IMR-90 (cell line): ENCODE data around the gene PRKAR1A. TPM values are rescaled to one million over a fixed set of nuclear protein-coding genes. Genes with fewer than 3 reads are reported as not detected.

ENCODE experiments used
- ATAC-seq: fragments of 200-7000 bp; cut with Tn5 transposase; 2 replicates; pipeline ENCODE4 v1.9.1; 2020; ENCODE audit warnings: low read depth, mild to moderate bottlenecking, moderate library complexity
- BruUV-seq: library from RNA; stranded (reverse); fragments of 400-500 nt; replicated peaks from 2 replicates; lab custom pipeline; 2021; lab: Mats Ljungman, UMichigan
- CTCF ChIA-PET: fragments of 300-600 bp; formaldehyde crosslinking; extraction: SDS; loops from one replicate; lab custom pipeline; 2021; ENCODE audit warnings: antibody characterized with exemption; lab: Yijun Ruan, JAX
- POLR2A ChIA-PET: fragments of 300-600 bp; sonication (Branson Sonifier 250); formaldehyde crosslinking; loops from one replicate; lab custom pipeline; 2022; ENCODE audit warnings: antibody characterized with exemption; ENCODE audit not compliant: unreplicated experiment; lab: Charles Lee
- DNase-seq: peaks from one replicate; pipeline ENCODE4 v3.0.0; 2013
- H2AFZ ChIP-seq: replicated peaks from 2 replicates; pipeline ENCODE3; 2013; ENCODE audit warnings: low read length, mild to moderate bottlenecking; ENCODE audit not compliant: poor library complexity
- H2AK5ac ChIP-seq: 2 replicates; pipeline ENCODE4 v1.6.1; 2013; ENCODE audit warnings: low read depth, low read length, inconsistent platforms
- H2AK9ac ChIP-seq: replicated peaks from 2 replicates; pipeline ENCODE3; 2013; ENCODE audit warnings: mild to moderate bottlenecking, low read depth, low read length, moderate library complexity; ENCODE audit not compliant: poor library complexity
- H2BK120ac ChIP-seq: 2 replicates; pipeline ENCODE4 v1.6.1; 2013; ENCODE audit warnings: low read depth, low read length, inconsistent platforms
- H2BK15ac ChIP-seq: 3 replicates; pipeline ENCODE4 v1.6.1; 2013; ENCODE audit warnings: low read depth, low read length, inconsistent platforms
- H2BK20ac ChIP-seq: 2 replicates; pipeline ENCODE4 v1.6.1; 2013; ENCODE audit warnings: low read depth, mild to moderate bottlenecking, inconsistent platforms, low read length, moderate library complexity
- H2BK5ac ChIP-seq: 2 replicates; pipeline ENCODE4 v1.6.1; 2013; ENCODE audit warnings: mild to moderate bottlenecking, low read depth, low read length, inconsistent platforms; ENCODE audit not compliant: poor library complexity, severe bottlenecking
- H3K14ac ChIP-seq: replicated peaks from 2 replicates; pipeline ENCODE4 v1.6.1; 2013; ENCODE audit warnings: low read depth, low read length, inconsistent platforms
- H3K18ac ChIP-seq: 2 replicates; pipeline ENCODE4 v1.6.1; 2013; ENCODE audit warnings: low read depth, low read length, control low read depth
- H3K23ac ChIP-seq: 2 replicates; pipeline ENCODE4 v1.6.1; 2013; ENCODE audit warnings: low read depth, low read length, inconsistent platforms
- H3K27ac ChIP-seq: 2 replicates; pipeline ENCODE4 v1.5.1; 2013; ENCODE audit warnings: mild to moderate bottlenecking, control low read depth, low read length; ENCODE audit not compliant: insufficient read depth
- H3K27me3 ChIP-seq: 2 replicates; pipeline ENCODE4 v1.6.1; 2013; ENCODE audit warnings: low read length; ENCODE audit not compliant: control insufficient read depth, insufficient read depth
- H3K36me3 ChIP-seq: 2 replicates; pipeline ENCODE4 v1.6.1; 2013; ENCODE audit warnings: low read length, mixed read lengths; ENCODE audit not compliant: control insufficient read depth, insufficient read depth
- H3K4ac ChIP-seq: 2 replicates; pipeline ENCODE4 v1.6.1; 2013; ENCODE audit warnings: low read depth, low read length, inconsistent platforms
- H3K4me1 ChIP-seq: 2 replicates; pipeline ENCODE4 v1.6.1; 2013; ENCODE audit warnings: low read length, mixed read lengths; ENCODE audit not compliant: control insufficient read depth, insufficient read depth
- H3K4me2 ChIP-seq: 2 replicates; pipeline ENCODE4 v1.6.1; 2013; ENCODE audit warnings: low read depth, mild to moderate bottlenecking, control low read depth, low read length, moderate library complexity
- H3K4me3 ChIP-seq: 2 replicates; pipeline ENCODE4 v1.5.1; 2013; ENCODE audit warnings: low read depth, mild to moderate bottlenecking, control low read depth, low read length, moderate library complexity; ENCODE audit not compliant: insufficient read depth
- H3K56ac ChIP-seq: 2 replicates; pipeline ENCODE4 v1.6.1; 2013; ENCODE audit warnings: low read length, inconsistent platforms; ENCODE audit not compliant: insufficient read depth; ENCODE audit errors: extremely low read depth
- H3K79me1 ChIP-seq, 2 experiments: 2 replicates each; pipeline ENCODE4 v1.6.1; 2013; ENCODE audit warnings: low read length in 2 of 2, inconsistent platforms in 1 of 2, low read depth in 1 of 2
- H3K9ac ChIP-seq: 2 replicates; pipeline ENCODE4 v1.6.1; 2013; ENCODE audit warnings: low read depth, low read length, control low read depth
- H3K9me1 ChIP-seq: 2 replicates; pipeline ENCODE4 v1.6.1; 2013; ENCODE audit warnings: low read length, inconsistent platforms; ENCODE audit not compliant: insufficient read depth
- H3K9me3 ChIP-seq: 2 replicates; pipeline ENCODE4 v1.6.1; 2013; ENCODE audit warnings: low read length; ENCODE audit not compliant: control insufficient read depth, insufficient read depth
- H4K20me1 ChIP-seq: 2 replicates; pipeline ENCODE4 v1.6.1; 2013; ENCODE audit warnings: low read length, inconsistent platforms; ENCODE audit not compliant: insufficient read depth
- H4K5ac ChIP-seq: 2 replicates; pipeline ENCODE4 v1.6.1; 2013; ENCODE audit warnings: mild to moderate bottlenecking, low read depth, low read length, control low read depth
- H4K8ac ChIP-seq, 2 experiments: 2 replicates each; pipeline ENCODE4 v1.6.1; 2013; ENCODE audit warnings: low read depth in 2 of 2, low read length in 2 of 2, control low read depth in 1 of 2, inconsistent platforms in 1 of 2
- H4K91ac ChIP-seq: 2 replicates; pipeline ENCODE4 v1.6.1; 2013; ENCODE audit warnings: low read depth, low read length, inconsistent platforms; ENCODE audit not compliant: insufficient read depth
- BHLHE40 ChIP-seq: fragments of 150-350 bp; IDR thresholded peaks from 2 replicates; pipeline ENCODE4 v1.6.1; 2016; ENCODE audit warnings: mild to moderate bottlenecking, low read depth, low read length
- CEBPB ChIP-seq: IDR thresholded peaks from 2 replicates; pipeline ENCODE4 v1.6.1; 2012; ENCODE audit warnings: low read depth, low read length, improper control_type of control experiment
- CHD1 ChIP-seq: IDR thresholded peaks from 2 replicates; pipeline ENCODE4 v1.6.1; 2012; ENCODE audit warnings: low read depth, low read length, improper control_type of control experiment
- CTCF ChIP-seq: conservative IDR thresholded peaks from 2 replicates; pipeline ENCODE4 v1.5.1; 2012; ENCODE audit warnings: mild to moderate bottlenecking, low read depth, low read length, improper control_type of control experiment
- ELK1 ChIP-seq: fragments of 150-350 bp; IDR thresholded peaks from 2 replicates; pipeline ENCODE4 v1.6.1; 2016; ENCODE audit warnings: low read depth, mild to moderate bottlenecking, low read length, moderate library complexity, borderline replicate concordance
- FOS ChIP-seq: fragments of 150-350 bp; IDR thresholded peaks from 2 replicates; pipeline ENCODE4 v1.6.1; 2016; ENCODE audit warnings: low read depth, low read length
- MAFK ChIP-seq: IDR thresholded peaks from 2 replicates; pipeline ENCODE4 v1.6.1; 2012; ENCODE audit warnings: low read depth, low read length, improper control_type of control experiment
- MAZ ChIP-seq: IDR thresholded peaks from 2 replicates; pipeline ENCODE4 v1.6.1; 2012; ENCODE audit warnings: low read depth, mild to moderate bottlenecking, low read length, improper control_type of control experiment, moderate library complexity, borderline replicate concordance
- MXI1 ChIP-seq: IDR thresholded peaks from 2 replicates; pipeline ENCODE4 v1.6.1; 2012; ENCODE audit warnings: low read depth, mild to moderate bottlenecking, low read length, moderate library complexity, borderline replicate concordance
- NFE2L2 ChIP-seq: fragments of 150-350 bp; IDR thresholded peaks from 2 replicates; pipeline ENCODE4 v1.6.1; 2016; ENCODE audit warnings: low read depth, mild to moderate bottlenecking, low read length
- POLR2A ChIP-seq: IDR thresholded peaks from 2 replicates; pipeline ENCODE4 v1.6.1; 2012; ENCODE audit warnings: mild to moderate bottlenecking, low read depth, low read length
- RAD21 ChIP-seq: IDR thresholded peaks from 2 replicates; pipeline ENCODE4 v1.6.1; 2012; ENCODE audit warnings: low read length, improper control_type of control experiment
- RCOR1 ChIP-seq: IDR thresholded peaks from 2 replicates; pipeline ENCODE4 v1.6.1; 2012; ENCODE audit warnings: mild to moderate bottlenecking, low read length, improper control_type of control experiment; ENCODE audit not compliant: insufficient replicate concordance
- RFX5 ChIP-seq: IDR thresholded peaks from 2 replicates; pipeline ENCODE4 v1.8.0; 2012; ENCODE audit warnings: low read depth, mild to moderate bottlenecking, low read length, moderate library complexity
- SMC3 ChIP-seq: fragments of 150-350 bp; IDR thresholded peaks from 2 replicates; pipeline ENCODE4 v1.6.1; 2016; ENCODE audit warnings: low read depth, mild to moderate bottlenecking, antibody characterized with exemption, low read length, moderate library complexity
- USF2 ChIP-seq: fragments of 150-350 bp; IDR thresholded peaks from 2 replicates; pipeline ENCODE4 v1.6.1; 2017; ENCODE audit warnings: mild to moderate bottlenecking, antibody characterized with exemption, low read length, low read depth
- dilution Hi-C: fragments of 300-500 bp; cut with HindIII; formaldehyde crosslinking; loops from one replicate; pipeline ENCODE4 v1.14.3; 2018; ENCODE audit warnings: low sequenced_read_pairs; ENCODE audit not compliant: unreplicated experiment
- in situ Hi-C: fragments of 300-500 bp; cut with MboI; formaldehyde crosslinking; loops from 3 replicates; pipeline ENCODE4 v1.14.3; 2019; ENCODE audit warnings: low sequenced_read_pairs, inconsistent platforms, mixed read lengths
- intact Hi-C: fragments of 100-400 bp; cut with micrococcal nuclease; formaldehyde crosslinking; loops from 2 replicates; pipeline ENCODE4 v1.10.0; 2022
- polyA plus RNA-seq, 3 experiments: library from polyadenylated mRNA; depleted of rRNA; stranded (reverse); fragments of >200 nt; gene quantifications; 2 replicates each; pipeline ENCODE4 v1.2.3, GENCODE V29; 2012; ENCODE audit warnings: low replicate concordance in 1 of 3
- total RNA-seq: library from RNA; depleted of rRNA; stranded (reverse); fragments of >200 nt; gene quantifications from 2 replicates; pipeline ENCODE4 v1.2.3, GENCODE V29; 2012

Gene PRKAR1A
- total and polyA plus RNA-seq, 2 of the 4 experiments (the other 2 are of a cell fraction) = 145 to 256 TPM

GRCh38 chr17:68569346-68569745, 57.1 kb downstream of the PRKAR1A start:
- no peak overlapping the region for H2AFZ ChIP-seq
- H3K9me3 ChIP-seq = no peaks in the 10 kb centered on the region
- H3K9me1 ChIP-seq = no peaks in the 10 kb centered on the region
- H4K91ac ChIP-seq = no peak overlapping the region
- no TSS peak for BruUV-seq
- no peak overlapping the region for H3K4me2 ChIP-seq
- H3K4me3 ChIP-seq = no peak overlapping the region
- TF ChIP-seq BHLHE40 (no peak), USF2 (no peak), POLR2A (no peak), NFE2L2 (no peak), CTCF (no peak), ELK1 (no peak), RCOR1 (no peak), RFX5 (no peak), CHD1 (no peak), CEBPB (no peak), MAZ (no peak), MXI1 (no peak), MAFK (no peak), SMC3 (no peak), FOS (no peak), RAD21 (no peak)
- H3K27me3 ChIP-seq = peaks cover 4% of the 10 kb centered on the region
- ATAC-seq (no peak), DNase-seq (no peak)
- intact Hi-C loops (no loop called here), dilution Hi-C loops (no loop called here), in situ Hi-C loops (no loop called here)
- no peak overlapping the region for H3K14ac ChIP-seq
- H2BK5ac ChIP-seq = no peak overlapping the region
- H3K4me1 ChIP-seq = no peaks in the 10 kb centered on the region
- no peak overlapping the region for H3K23ac ChIP-seq
- H4K20me1 ChIP-seq = no peaks in the 10 kb centered on the region
- H3K56ac ChIP-seq = no peak overlapping the region
- H2BK20ac ChIP-seq = no peak overlapping the region
- no peak overlapping the region for H2AK5ac ChIP-seq
- POLR2A ChIA-PET = no interaction called here
- H3K18ac ChIP-seq = no peak overlapping the region
- H3K36me3 ChIP-seq = no peaks in the 10 kb centered on the region
- H3K4ac ChIP-seq = no peak overlapping the region
- H2BK15ac ChIP-seq = no peak overlapping the region
- H3K27ac ChIP-seq = no peak overlapping the region
- H3K79me1 ChIP-seq = no peaks in the 10 kb centered on the region
- H2BK120ac ChIP-seq = no peak overlapping the region
- H3K9ac ChIP-seq = no peak overlapping the region
- H4K8ac ChIP-seq = no peak overlapping the region
- H2AK9ac ChIP-seq = no peak overlapping the region
- CTCF ChIA-PET = no interaction called here
- no peak overlapping the region for H4K5ac ChIP-seq
